HepG2 (cell line): ENCODE results near the gene EMILIN1. TPM values are rescaled to one million over a fixed set of nuclear protein-coding genes. Genes with fewer than 3 reads are reported as not detected.

Experiments
- DNMT3B ChIP-seq: conservative IDR thresholded peaks from 2 replicates; pipeline ENCODE4 v1.6.1; 2016; ENCODE audit warnings: missing biosample characterization, control low read depth
- FOSL1 ChIP-seq: sonication (generic); formaldehyde crosslinking; IDR thresholded peaks from 2 replicates; pipeline ENCODE4 v1.9.0; 2021; ENCODE audit warnings: missing genetic modification reagents, borderline replicate concordance
- IRX3 ChIP-seq: sonication (generic); formaldehyde crosslinking; IDR thresholded peaks from 2 replicates; pipeline ENCODE4 v1.8.1; 2023; ENCODE audit warnings: mild to moderate bottlenecking, low read depth, missing genetic modification reagents, borderline replicate concordance
- NFATC3 ChIP-seq: sonication (generic); formaldehyde crosslinking; IDR thresholded peaks from 2 replicates; pipeline ENCODE4 v1.5.1; 2020; ENCODE audit warnings: mild to moderate bottlenecking, missing genetic modification reagents
- PRMT3 ChIP-seq: sonication (generic); formaldehyde crosslinking; IDR thresholded peaks from 2 replicates; pipeline ENCODE4 v1.8.1; 2022; ENCODE audit warnings: low read depth, mild to moderate bottlenecking, moderate library complexity, missing genetic modification reagents, borderline replicate concordance
- RFX3 ChIP-seq: IDR thresholded peaks from 2 replicates; pipeline ENCODE4 v1.6.1; 2016; ENCODE audit warnings: missing biosample characterization, missing genetic modification reagents
- SP1 ChIP-seq, 2 experiments: fragments of 450-650 bp in 1 of 2; sonication (generic) in 1 of 2; formaldehyde crosslinking in 1 of 2; IDR thresholded peaks; 2 replicates each; pipeline versions ENCODE4 v1.4.0 to v1.6.1; 2016 to 2020; ENCODE audit warnings: missing genetic modification reagents in 1 of 2
- ZNF20 ChIP-seq: sonication (generic); formaldehyde crosslinking; IDR thresholded peaks from 2 replicates; pipeline ENCODE4 v1.4.0; 2020; ENCODE audit warnings: mild to moderate bottlenecking, moderate library complexity, missing genetic modification reagents
- ZNF34 ChIP-seq: sonication (generic); formaldehyde crosslinking; IDR thresholded peaks from 2 replicates; pipeline ENCODE4 v1.4.0; 2020; ENCODE audit warnings: mild to moderate bottlenecking, missing genetic modification reagents, borderline replicate concordance
- ZNF382 ChIP-seq: sonication (generic); formaldehyde crosslinking; IDR thresholded peaks from 2 replicates; pipeline ENCODE4 v1.5.0; 2020; ENCODE audit warnings: missing genetic modification reagents, mild to moderate bottlenecking, borderline replicate concordance
- ZNF446 ChIP-seq: sonication (generic); formaldehyde crosslinking; IDR thresholded peaks from 2 replicates; pipeline ENCODE4 v1.5.0; 2020; ENCODE audit warnings: mild to moderate bottlenecking, missing genetic modification reagents
- ZNF547 ChIP-seq: sonication (generic); formaldehyde crosslinking; IDR thresholded peaks from 2 replicates; pipeline ENCODE4 v1.5.1; 2020; ENCODE audit warnings: mild to moderate bottlenecking, missing genetic modification reagents
- ZNF558 ChIP-seq: sonication (generic); formaldehyde crosslinking; IDR thresholded peaks from 2 replicates; pipeline ENCODE4 v1.9.0; 2022; ENCODE audit warnings: mild to moderate bottlenecking, missing genetic modification reagents, borderline replicate concordance
- ZNF629 ChIP-seq: sonication (generic); formaldehyde crosslinking; conservative IDR thresholded peaks from 2 replicates; pipeline ENCODE4 v1.5.0; 2020; ENCODE audit warnings: missing genetic modification reagents
- ZNF766 ChIP-seq: sonication (generic); formaldehyde crosslinking; IDR thresholded peaks from 2 replicates; pipeline ENCODE4 v1.5.0; 2020; ENCODE audit warnings: missing genetic modification reagents, borderline replicate concordance
- ZNF780A ChIP-seq: sonication (generic); formaldehyde crosslinking; IDR thresholded peaks from 2 replicates; pipeline ENCODE4 v1.8.0; 2022; ENCODE audit warnings: mild to moderate bottlenecking, missing genetic modification reagents, moderate library complexity
- polyA plus RNA-seq, 8 experiments: library from polyadenylated mRNA; depleted of rRNA in 3 of 8; stranded (reverse) in 7 of 8; unstranded in 1 of 8; fragments of >200 nt; fragmentation: Illumina TruSeq in 4 of 8; extraction: Trizol in 4 of 8; gene quantifications; 2 replicates each; pipeline versions ENCODE4 v1.2.1 to v1.2.3, GENCODE V29; 2011 to 2016; ENCODE audit warnings: low read depth in 4 of 8, missing spikeins in 1 of 8, mixed read lengths in 1 of 8; ENCODE audit not compliant: insufficient read depth in 1 of 8
- total RNA-seq, 5 experiments: library from RNA; depleted of rRNA; stranded (reverse); fragments of >200 nt; fragmentation: Illumina TruSeq; extraction: Trizol; gene quantifications; 2 replicates each; pipeline ENCODE4 v1.2.3, GENCODE V29; 2016; ENCODE audit warnings: low read depth in 1 of 5
- TF ChIP-seq, protein P1 (sequence below): IDR thresholded peaks from 2 replicates; pipeline ENCODE4 v1.6.1; 2016; ENCODE audit warnings: low read depth, control low read depth
- TF ChIP-seq, protein P2 (sequence below): IDR thresholded peaks from 2 replicates; pipeline ENCODE4 v1.6.1; 2018; ENCODE audit warnings: missing genetic modification reagents, mild to moderate bottlenecking, missing compliant biosample characterization
- TF ChIP-seq, protein P3 (sequence below): sonication (generic); formaldehyde crosslinking; IDR thresholded peaks from 2 replicates; pipeline ENCODE4 v1.4.0; 2020; ENCODE audit warnings: missing genetic modification reagents, borderline replicate concordance
- TF ChIP-seq, protein P4 (sequence below): sonication (generic); formaldehyde crosslinking; IDR thresholded peaks from 2 replicates; pipeline ENCODE4 v1.4.0; 2020; ENCODE audit warnings: mild to moderate bottlenecking, missing genetic modification reagents

EMILIN1 gene
- total and polyA plus RNA-seq, 2 of the 13 experiments (the other 11 are each of a cell fraction or from before 2014, with no cell fraction given) = 8.1 to 9.7 TPM

DNA sequence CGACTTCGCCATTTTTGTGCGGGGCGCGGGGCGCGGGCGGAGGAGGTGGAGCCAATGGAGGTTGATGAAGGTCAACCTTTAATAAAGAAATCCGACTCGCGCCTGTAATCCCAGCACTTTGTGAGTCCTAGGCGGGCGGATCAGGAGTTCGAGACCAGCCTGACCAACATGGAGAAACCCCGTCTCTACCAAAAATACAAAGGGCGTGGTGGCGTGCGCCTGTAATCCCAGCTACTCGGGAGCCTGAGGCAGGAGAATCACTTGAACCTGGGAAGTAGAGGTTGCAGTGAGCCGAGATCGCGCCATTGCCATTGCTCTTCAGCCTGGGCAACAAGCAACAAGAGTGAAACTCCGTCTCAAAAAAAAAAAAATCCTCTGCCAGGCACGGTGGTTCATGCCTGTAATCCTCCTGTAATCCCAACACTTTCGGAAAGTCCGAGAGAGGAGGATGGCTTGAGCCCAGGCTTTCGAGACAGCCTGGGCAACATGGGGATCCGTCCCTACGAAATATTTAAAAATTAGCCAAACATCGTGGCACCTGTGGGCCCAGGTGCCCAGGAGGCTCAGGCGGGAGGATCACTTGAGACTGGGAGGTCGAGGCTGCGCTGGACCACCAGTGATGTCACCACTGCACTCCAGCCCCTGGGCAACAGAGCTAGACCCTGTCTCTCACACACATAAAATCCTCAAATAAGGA lies 56.5 kb downstream of the EMILIN1 start (continued):
- TF ChIP-seq, protein P1, sequence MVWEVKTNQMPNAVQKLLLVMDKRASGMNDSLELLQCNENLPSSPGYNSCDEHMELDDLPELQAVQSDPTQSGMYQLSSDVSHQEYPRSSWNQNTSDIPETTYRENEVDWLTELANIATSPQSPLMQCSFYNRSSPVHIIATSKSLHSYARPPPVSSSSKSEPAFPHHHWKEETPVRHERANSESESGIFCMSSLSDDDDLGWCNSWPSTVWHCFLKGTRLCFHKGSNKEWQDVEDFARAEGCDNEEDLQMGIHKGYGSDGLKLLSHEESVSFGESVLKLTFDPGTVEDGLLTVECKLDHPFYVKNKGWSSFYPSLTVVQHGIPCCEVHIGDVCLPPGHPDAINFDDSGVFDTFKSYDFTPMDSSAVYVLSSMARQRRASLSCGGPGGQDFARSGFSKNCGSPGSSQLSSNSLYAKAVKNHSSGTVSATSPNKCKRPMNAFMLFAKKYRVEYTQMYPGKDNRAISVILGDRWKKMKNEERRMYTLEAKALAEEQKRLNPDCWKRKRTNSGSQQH (CRISPR knock-in tag) = no peak
- TF ChIP-seq ZNF780A = no peak
- TF ChIP-seq RFX3 (CRISPR knock-in tag) = no peak
- TF ChIP-seq, protein P2, sequence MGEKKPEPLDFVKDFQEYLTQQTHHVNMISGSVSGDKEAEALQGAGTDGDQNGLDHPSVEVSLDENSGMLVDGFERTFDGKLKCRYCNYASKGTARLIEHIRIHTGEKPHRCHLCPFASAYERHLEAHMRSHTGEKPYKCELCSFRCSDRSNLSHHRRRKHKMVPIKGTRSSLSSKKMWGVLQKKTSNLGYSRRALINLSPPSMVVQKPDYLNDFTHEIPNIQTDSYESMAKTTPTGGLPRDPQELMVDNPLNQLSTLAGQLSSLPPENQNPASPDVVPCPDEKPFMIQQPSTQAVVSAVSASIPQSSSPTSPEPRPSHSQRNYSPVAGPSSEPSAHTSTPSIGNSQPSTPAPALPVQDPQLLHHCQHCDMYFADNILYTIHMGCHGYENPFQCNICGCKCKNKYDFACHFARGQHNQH (CRISPR knock-in tag) = no peak; the same call in 1 of the 2 replicates
- TF ChIP-seq ZNF766 (CRISPR knock-in tag) = no peak
- no peak for TF ChIP-seq ZNF34 (CRISPR knock-in tag)
- no peak for TF ChIP-seq FOSL1 (CRISPR knock-in tag)
- TF ChIP-seq ZNF446 = no peak
- no peak; the same call in 1 of the 2 replicates for TF ChIP-seq ZNF547 (CRISPR knock-in tag)
- no peak for TF ChIP-seq ZNF20
- TF ChIP-seq PRMT3 (CRISPR knock-in tag) = no peak
- no peak for TF ChIP-seq SP1 (IDR thresholded peaks at IDR 0.05)
- TF ChIP-seq SP1 (CRISPR knock-in tag; IDR thresholded peaks at IDR 0.05) = 0 out of 2 replicates have a peak, but pooled peaks have one; percentile 68
- no peak for TF ChIP-seq ZNF629 (CRISPR knock-in tag)
- TF ChIP-seq ZNF558 (CRISPR knock-in tag) = no peak
- no peak for TF ChIP-seq NFATC3
- TF ChIP-seq, protein P3, sequence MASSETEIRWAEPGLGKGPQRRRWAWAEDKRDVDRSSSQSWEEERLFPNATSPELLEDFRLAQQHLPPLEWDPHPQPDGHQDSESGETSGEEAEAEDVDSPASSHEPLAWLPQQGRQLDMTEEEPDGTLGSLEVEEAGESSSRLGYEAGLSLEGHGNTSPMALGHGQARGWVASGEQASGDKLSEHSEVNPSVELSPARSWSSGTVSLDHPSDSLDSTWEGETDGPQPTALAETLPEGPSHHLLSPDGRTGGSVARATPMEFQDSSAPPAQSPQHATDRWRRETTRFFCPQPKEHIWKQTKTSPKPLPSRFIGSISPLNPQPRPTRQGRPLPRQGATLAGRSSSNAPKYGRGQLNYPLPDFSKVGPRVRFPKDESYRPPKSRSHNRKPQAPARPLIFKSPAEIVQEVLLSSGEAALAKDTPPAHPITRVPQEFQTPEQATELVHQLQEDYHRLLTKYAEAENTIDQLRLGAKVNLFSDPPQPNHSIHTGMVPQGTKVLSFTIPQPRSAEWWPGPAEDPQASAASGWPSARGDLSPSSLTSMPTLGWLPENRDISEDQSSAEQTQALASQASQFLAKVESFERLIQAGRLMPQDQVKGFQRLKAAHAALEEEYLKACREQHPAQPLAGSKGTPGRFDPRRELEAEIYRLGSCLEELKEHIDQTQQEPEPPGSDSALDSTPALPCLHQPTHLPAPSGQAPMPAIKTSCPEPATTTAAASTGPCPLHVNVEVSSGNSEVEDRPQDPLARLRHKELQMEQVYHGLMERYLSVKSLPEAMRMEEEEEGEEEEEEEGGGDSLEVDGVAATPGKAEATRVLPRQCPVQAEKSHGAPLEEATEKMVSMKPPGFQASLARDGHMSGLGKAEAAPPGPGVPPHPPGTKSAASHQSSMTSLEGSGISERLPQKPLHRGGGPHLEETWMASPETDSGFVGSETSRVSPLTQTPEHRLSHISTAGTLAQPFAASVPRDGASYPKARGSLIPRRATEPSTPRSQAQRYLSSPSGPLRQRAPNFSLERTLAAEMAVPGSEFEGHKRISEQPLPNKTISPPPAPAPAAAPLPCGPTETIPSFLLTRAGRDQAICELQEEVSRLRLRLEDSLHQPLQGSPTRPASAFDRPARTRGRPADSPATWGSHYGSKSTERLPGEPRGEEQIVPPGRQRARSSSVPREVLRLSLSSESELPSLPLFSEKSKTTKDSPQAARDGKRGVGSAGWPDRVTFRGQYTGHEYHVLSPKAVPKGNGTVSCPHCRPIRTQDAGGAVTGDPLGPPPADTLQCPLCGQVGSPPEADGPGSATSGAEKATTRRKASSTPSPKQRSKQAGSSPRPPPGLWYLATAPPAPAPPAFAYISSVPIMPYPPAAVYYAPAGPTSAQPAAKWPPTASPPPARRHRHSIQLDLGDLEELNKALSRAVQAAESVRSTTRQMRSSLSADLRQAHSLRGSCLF (CRISPR knock-in tag) = no peak
- TF ChIP-seq IRX3 (CRISPR knock-in tag) = peak; percentile 64; the same call in 1 of the 2 replicates
- no peak for TF ChIP-seq DNMT3B (CRISPR knock-in tag)
- TF ChIP-seq ZNF382 (CRISPR knock-in tag) = no peak
- TF ChIP-seq, protein P4, sequence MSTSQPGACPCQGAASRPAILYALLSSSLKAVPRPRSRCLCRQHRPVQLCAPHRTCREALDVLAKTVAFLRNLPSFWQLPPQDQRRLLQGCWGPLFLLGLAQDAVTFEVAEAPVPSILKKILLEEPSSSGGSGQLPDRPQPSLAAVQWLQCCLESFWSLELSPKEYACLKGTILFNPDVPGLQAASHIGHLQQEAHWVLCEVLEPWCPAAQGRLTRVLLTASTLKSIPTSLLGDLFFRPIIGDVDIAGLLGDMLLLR = no peak
